AG09319 (cell line): ENCODE results near the gene HOXA10.

Source experiments
- DNase-seq: peaks from one replicate; pipeline ENCODE4 v3.0.0-alpha.2; 2010; ENCODE audit warnings: low read depth; ENCODE audit errors: extremely low read depth
- TF ChIP-seq, protein P1 (sequence below): IDR thresholded peaks from 2 replicates; pipeline ENCODE4 v1.5.1; 2011; ENCODE audit warnings: low read depth, mild to moderate bottlenecking, inconsistent platforms, low read length, moderate library complexity

HOXA10 gene

DNA sequence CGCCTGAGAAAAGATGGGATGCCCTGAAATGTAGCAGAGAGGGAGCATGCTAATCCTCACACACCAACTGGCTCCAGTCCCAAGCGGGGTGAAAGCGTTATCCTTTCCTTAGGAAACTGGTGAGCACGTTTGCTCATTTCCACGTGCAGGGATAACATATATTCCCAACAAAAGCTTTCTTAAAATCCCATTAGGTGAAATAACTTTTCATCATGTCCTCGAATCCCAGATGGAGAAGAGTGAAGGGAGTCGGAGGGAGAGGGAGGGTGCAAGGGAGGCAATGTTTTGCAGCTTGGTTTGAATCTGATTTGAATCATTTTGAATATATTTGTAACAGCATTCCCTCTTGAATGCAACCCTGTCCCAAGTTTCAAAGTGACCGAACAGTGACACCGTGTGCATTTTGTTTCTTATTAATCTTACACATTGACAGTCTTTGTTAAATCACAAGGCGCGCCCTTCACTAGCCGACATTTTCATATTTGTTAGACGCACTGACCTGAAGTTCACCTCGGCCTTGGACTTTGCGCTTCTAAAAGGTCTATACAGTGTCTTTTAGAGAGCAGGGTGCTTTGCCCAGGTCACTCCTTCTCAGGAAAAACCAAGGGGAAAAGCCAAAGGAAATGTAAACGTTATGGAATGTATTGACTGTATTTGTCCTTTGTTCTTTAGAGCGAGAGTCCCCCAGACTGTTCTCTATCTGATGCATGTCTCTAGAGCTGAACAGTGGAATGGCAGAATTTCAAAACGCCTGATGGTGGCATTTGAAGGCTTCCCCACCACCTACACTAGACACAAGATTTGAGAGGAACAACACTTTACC lies 40.5 kb downstream of the HOXA10 start:
- no peak for DNase-seq
- TF ChIP-seq, protein P1, sequence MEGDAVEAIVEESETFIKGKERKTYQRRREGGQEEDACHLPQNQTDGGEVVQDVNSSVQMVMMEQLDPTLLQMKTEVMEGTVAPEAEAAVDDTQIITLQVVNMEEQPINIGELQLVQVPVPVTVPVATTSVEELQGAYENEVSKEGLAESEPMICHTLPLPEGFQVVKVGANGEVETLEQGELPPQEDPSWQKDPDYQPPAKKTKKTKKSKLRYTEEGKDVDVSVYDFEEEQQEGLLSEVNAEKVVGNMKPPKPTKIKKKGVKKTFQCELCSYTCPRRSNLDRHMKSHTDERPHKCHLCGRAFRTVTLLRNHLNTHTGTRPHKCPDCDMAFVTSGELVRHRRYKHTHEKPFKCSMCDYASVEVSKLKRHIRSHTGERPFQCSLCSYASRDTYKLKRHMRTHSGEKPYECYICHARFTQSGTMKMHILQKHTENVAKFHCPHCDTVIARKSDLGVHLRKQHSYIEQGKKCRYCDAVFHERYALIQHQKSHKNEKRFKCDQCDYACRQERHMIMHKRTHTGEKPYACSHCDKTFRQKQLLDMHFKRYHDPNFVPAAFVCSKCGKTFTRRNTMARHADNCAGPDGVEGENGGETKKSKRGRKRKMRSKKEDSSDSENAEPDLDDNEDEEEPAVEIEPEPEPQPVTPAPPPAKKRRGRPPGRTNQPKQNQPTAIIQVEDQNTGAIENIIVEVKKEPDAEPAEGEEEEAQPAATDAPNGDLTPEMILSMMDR, result no peak

DNA sequence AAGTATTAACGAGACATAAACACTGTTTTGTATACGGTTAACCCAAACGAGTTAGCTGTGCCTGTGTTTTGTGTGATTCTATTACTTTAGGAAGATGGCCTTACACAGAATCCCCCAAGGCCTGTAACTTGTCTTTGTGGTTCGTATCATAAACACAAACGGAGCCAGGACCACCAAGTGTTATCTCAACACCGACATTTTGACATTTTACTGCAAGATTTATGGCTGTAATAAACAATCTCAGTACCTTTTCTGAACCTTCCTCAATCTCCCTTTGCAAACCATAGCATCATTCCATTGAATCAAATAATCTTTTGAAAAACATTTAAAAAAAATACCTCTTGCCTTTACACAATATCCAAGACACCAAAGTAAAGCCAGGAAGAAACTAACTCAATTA lies 41.1 kb downstream of the HOXA10 start:
- DNase-seq, result no peak
- TF ChIP-seq, protein P1, result no peak

DNA sequence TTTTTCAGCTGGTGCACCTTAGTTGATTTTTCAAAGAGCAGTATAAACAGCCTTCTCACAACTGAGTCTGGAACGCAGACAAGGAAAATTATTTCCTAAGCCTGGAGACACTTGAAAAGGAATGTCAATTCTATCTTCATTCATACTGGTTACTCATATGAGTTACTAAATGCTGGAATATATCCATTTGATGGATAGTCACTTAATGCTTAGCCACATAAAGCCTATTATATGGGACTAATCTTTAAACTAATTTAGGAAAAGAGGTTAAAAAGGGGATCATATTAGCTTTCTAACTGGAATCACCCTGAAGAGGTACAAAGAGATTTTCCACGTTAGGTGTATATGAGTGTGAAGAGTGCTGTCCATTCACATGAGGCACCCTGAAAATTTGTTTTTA lies 41.9 kb downstream of the HOXA10 start:
- TF ChIP-seq, protein P1, result no peak
- DNase-seq, result no peak

DNA sequence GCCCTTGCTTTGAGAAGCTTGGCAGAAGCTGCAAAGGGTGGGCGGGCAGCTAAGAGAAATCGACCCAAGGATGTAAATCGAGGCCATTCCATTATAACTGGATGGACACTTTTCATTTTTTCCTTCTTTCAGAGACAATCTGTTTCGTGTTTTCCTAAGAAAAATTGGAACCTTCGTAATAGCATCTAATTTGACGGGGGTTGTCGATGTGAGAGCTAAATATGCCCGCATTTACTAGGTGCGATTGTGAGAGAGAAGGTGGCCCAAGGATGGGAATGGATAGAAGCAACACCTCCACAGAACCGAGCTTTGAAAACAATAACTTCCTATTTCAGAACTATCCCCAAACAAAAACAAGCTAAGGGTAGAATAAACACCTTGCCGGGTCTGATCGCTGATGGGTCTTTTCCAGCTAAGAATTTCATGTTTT lies 42.7 kb downstream of the HOXA10 start:
- DNase-seq, result no peak
- TF ChIP-seq, protein P1, result no peak

DNA sequence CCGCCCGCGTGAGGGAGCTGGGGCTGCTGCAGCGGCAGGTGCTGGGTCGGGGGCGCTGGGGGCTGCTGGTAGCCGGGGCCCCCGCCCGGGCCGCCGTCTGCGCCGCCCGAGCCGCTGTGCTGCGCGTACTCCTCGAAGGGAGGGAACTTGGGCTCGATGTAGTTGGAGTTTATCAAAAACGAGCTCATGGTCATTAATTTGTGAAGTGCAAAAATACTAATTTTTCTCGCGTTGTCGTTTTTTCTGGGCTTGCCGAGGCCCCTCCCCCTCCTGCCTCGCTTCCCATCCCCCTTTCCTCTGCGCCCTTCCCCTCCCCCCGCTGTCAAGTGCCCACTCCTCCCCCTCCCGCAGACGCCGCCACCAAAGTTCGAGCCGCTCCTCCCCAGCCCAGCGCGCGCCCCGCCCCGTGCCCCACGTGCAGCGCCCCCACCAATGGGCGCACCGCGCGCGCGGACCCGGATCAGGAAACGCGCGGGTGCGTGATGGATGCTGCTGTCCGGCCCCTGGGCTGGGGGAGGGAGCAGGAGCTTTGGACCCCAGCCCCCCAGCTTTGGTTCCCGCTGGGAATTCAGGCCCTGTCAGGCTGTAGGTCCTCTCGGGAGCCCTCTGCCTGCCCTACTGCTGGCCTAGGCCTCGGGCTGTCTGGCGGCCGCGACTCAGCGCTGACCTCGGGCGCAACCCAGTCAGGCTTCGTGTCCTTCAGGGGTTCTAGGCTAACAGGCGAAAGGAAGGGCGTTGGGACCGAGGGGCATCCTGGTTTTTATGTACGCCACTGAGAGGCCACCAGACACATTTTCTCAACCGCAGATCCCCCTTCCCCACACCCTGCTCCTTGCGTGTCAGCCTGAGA lies 43.4 kb downstream of the HOXA10 start, which contains the start of gene HOXA4:
Gene HOXA4, minus strand, starts transcription at position 218 of the 850 bp plus-strand sequence. Its CDS starts 24 bp downstream, at position 194.
- no peak for DNase-seq
- TF ChIP-seq, protein P1, result no peak

DNA sequence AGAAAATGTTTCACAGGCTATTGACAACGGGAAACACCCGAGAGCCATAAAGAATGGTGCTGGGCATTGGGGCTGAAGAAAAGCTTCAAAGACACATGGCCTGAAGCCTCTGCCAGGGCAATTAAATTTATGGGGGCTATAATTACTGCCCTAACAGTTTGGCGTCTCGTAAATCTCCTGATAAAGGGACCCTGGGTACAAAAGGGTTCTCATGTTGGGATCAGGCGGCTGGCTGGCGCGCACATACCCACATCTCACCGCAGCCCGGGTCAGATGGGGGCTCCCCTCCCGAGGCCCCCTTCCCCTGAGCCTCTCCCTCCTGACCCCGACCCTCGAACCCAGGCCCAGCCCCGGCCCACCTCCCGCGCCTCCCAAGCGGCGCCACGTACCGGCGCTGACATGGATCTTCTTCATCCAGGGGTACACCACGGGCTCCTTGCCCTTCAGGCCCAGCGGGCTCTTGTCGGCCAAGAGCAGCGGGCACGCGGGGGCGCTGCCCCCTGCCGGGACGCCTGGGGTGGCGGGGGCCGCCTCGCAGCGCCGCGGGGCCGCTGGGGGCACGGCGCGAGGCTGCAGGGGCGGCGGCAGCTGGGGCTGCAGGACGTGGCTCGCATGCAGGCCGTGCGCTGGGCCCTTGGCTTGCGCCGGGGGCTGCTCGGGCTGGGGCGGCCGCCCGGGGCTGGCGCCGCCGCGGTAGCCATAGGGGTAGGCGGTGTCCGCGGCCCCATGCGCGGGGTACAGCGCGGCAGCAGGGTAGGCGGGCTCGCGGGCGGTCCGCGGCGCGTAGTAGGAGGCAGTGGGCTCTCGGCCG lies 44.2 kb downstream of the HOXA10 start:
- DNase-seq, result no peak
- TF ChIP-seq, protein P1, result no peak
